NB4 (cell line): ENCODE data around the gene ZNF609.
A peak's percentile ranks its signal among the peaks of the same experiment; 100 is the strongest.

ENCODE experiments used
- DNase-seq: peaks from one replicate; pipeline ENCODE4 v3.0.0; 2010; ENCODE audit warnings: low read depth
- H3K4me3 ChIP-seq: one replicate; pipeline ENCODE4 v1.5.1; 2011; ENCODE audit warnings: mild to moderate bottlenecking, low read depth, low read length, moderate library complexity
- CTCF ChIP-seq: IDR thresholded peaks from one replicate; pipeline ENCODE4 v1.5.1; 2012; ENCODE audit warnings: low read depth, low read length
- MYC ChIP-seq: IDR thresholded peaks from 2 replicates; pipeline ENCODE4 v1.6.1; 2011; ENCODE audit warnings: low read depth, low read length
- POLR2A ChIP-seq: IDR thresholded peaks from 2 replicates; pipeline ENCODE4 v1.6.1; 2011; ENCODE audit warnings: mild to moderate bottlenecking; ENCODE audit not compliant: insufficient read length; ENCODE audit errors: extremely low read depth
- TF ChIP-seq, protein P1 (sequence below): IDR thresholded peaks from 2 replicates; pipeline ENCODE4 v1.6.1; 2011; ENCODE audit warnings: low read depth, low read length

Gene ZNF609

GRCh38 chr15:64513823-64514222 lies 53.4 kb downstream of the ZNF609 start:
- no peak for TF ChIP-seq CTCF
- no peak for TF ChIP-seq MYC
- TF ChIP-seq, protein P1, sequence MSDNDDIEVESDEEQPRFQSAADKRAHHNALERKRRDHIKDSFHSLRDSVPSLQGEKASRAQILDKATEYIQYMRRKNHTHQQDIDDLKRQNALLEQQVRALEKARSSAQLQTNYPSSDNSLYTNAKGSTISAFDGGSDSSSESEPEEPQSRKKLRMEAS = no peak
- no peak for TF ChIP-seq POLR2A
- no peak for DNase-seq
- H3K4me3 ChIP-seq = no peak overlapping the region

DNA sequence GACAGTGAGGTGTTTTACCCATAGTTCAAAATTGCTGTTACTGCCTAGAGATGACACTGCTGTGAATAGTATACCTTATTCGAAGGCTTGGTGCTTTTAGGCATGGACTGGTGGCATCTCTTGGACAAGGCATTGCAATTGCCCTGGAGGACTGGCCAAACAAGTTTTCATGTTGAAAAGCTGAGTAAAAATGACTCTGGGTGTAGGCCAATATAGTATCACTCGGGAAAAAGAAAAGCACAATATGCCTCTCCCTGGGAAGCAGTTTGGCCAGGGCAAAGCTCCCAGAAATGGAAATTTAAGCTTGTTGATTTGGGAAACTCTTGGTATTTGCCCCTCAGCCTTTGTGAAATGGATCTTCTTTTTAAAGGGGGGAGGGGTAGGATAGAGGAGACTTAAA lies 54.8 kb downstream of the ZNF609 start:
- no peak for DNase-seq
- TF ChIP-seq, protein P1 = no peak
- TF ChIP-seq POLR2A (no peak), MYC (no peak), CTCF (no peak)
- no peak overlapping the region for H3K4me3 ChIP-seq

- TF ChIP-seq CTCF (no peak), MYC (no peak)
Measured at GRCh38 chr15:64515825-64516224, 55.4 kb downstream of the ZNF609 start.

GRCh38 chr15:64519897-64520296 lies 59.5 kb downstream of the ZNF609 start:
- no peak overlapping the region for H3K4me3 ChIP-seq
- DNase-seq = no peak
- TF ChIP-seq CTCF = no peak
- TF ChIP-seq POLR2A = no peak

More at GRCh38 chr15:64515825-64516224, 55.4 kb downstream of the ZNF609 start:
- DNase-seq = no peak
- H3K4me3 ChIP-seq = no peak overlapping the region

DNA sequence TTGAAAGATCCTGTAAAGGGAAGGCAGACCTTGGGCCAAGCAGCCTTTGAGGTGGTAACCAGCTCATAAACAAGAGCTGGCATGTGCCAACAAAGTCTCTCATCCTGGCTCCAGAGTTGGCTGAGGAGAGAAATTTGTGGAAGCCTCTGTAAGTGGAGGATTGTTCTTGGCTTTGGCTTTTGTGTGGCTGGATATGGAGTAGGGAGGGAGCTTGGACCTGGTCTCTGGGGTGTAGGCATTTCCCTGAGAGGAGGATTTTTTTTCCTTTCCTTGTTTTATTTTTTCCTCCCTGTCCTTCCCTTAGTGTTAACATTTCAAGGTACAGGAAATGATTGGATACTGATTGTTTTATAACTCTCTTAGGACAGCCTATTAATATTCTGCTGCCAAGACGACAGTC lies 60.8 kb downstream of the ZNF609 start:
- no peak for DNase-seq
- H3K4me3 ChIP-seq = no peak overlapping the region
- no peak for TF ChIP-seq MYC
- TF ChIP-seq, protein P1 = no peak
- no peak for TF ChIP-seq POLR2A
- TF ChIP-seq CTCF = no peak

DNA sequence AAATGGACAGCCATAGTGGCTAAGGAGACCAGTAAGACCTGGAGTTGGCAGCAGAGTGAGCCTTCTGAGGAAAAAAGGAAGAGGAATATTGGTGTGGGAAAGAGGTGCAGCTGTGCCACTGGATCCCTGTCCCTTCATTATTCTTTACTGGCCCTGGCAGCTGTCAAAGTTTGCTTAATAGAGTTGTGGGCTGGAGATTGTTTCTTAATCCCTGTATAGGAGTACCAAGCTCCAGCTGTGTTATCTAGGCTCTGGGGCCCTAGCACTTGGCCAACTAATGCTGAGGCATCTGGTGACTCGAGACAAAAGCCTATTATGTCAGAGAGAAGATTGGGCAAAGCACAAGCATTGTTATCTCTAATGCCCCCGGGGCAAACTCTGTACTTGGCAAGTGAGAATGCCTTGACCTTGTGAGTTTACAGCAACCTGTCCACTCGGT lies 61.4 kb downstream of the ZNF609 start:
- TF ChIP-seq POLR2A = no peak
- TF ChIP-seq MYC = peak; percentile 36; the same call in 1 of the 2 replicates
- peak; percentile 82 for DNase-seq
- no peak overlapping the region for H3K4me3 ChIP-seq

GRCh38 chr15:64522226-64522823 lies 61.9 kb downstream of the ZNF609 start:
- DNase-seq = no peak
- TF ChIP-seq CTCF (no peak), MYC (no peak)
- TF ChIP-seq, protein P1 = no peak
- no peak overlapping the region for H3K4me3 ChIP-seq
